NT2/D1 (cell line): ENCODE data around the gene ECM2.

Experiments used
- DNase-seq: peaks from one replicate; pipeline ENCODE4 v3.0.0-alpha.2; 2011; ENCODE audit warnings: low read depth, low spot score
- H3K27me3 ChIP-seq: 2 replicates; pipeline ENCODE4 v1.6.0; 2011; ENCODE audit warnings: mild to moderate bottlenecking; ENCODE audit not compliant: insufficient read length, insufficient read depth
- H3K36me3 ChIP-seq: 2 replicates; pipeline ENCODE4 v1.6.1; 2011; ENCODE audit warnings: mild to moderate bottlenecking, low read length, mixed read lengths; ENCODE audit not compliant: insufficient read depth, insufficient read length
- H3K4me1 ChIP-seq: 2 replicates; pipeline ENCODE4 v1.5.1; 2011; ENCODE audit not compliant: insufficient read depth, insufficient read length
- H3K4me3 ChIP-seq: 2 replicates; pipeline ENCODE4 v1.5.1; 2011; ENCODE audit warnings: low read depth; ENCODE audit not compliant: insufficient read length
- H3K9ac ChIP-seq: 2 replicates; pipeline ENCODE4 v1.6.0; 2011; ENCODE audit warnings: low read depth; ENCODE audit not compliant: insufficient read length
- H3K9me3 ChIP-seq: 2 replicates; pipeline ENCODE4 v1.5.1; 2011; ENCODE audit warnings: mild to moderate bottlenecking, low read length; ENCODE audit not compliant: insufficient read depth
- SUZ12 ChIP-seq: IDR thresholded peaks from 2 replicates; pipeline ENCODE4 v1.6.1; 2011; ENCODE audit not compliant: insufficient read length, insufficient read depth; ENCODE audit errors: extremely low read depth
- YY1 ChIP-seq: IDR thresholded peaks from 2 replicates; pipeline ENCODE4 v1.6.1; 2011; ENCODE audit not compliant: insufficient read length, insufficient read depth
- ZNF274 ChIP-seq: IDR thresholded peaks from 2 replicates; pipeline ENCODE4 v1.6.1; 2011; ENCODE audit warnings: mild to moderate bottlenecking, low read depth, low read length

ECM2 gene

DNA sequence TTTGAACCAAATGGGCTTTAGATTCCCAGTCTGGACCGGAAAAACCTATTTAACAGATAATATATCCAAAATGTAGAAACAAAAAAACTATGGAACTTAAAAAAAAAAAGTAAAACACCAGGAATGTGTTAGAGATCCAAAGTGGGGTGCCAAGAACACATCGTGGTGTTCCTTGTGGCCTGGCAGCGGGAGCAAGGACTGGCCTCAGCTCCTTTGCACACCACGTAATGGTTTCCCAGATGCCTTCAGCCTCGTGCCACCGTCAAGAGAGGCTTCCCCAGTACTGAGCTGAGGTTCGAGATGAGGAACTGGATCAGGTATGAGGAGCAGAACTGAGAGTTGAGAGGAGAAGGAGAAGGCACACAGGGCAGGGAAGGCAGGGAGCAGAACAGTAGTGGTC lies 57.0 kb downstream of the ECM2 start:
- no peaks in the 10 kb centered on the region for H3K36me3 ChIP-seq
- H3K27me3 ChIP-seq, result no peaks in the 10 kb centered on the region
- no peaks in the 10 kb centered on the region for H3K4me1 ChIP-seq
- TF ChIP-seq YY1 (no peak), ZNF274 (no peak), SUZ12 (no peak)
- DNase-seq, result no peak
- H3K9ac ChIP-seq, result no peak overlapping the region
- H3K9me3 ChIP-seq, result no peaks in the 10 kb centered on the region
- H3K4me3 ChIP-seq, result no peak overlapping the region

DNA sequence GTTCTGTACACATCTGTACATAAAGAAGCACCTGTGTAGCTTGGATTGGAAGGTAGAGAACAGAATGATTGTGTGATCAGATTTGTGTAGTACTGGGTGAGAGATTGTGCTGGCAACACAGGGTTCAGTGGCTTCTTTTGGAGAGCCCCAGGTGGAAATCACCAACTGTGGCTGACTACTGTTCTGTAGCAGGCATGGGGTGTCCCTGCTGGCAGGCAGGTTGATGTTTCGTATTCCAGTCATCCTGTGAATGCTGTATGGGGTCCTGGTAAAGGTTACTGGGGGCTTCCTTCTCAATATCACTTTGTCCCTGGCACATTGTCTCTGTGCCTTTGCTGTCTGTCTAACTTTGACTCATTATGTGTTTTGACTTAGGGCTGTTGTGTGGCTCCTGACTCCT lies 58.8 kb downstream of the ECM2 start:
- no peak for DNase-seq
- H3K27me3 ChIP-seq, result no peaks in the 10 kb centered on the region
- no peaks in the 10 kb centered on the region for H3K4me1 ChIP-seq
- H3K4me3 ChIP-seq, result no peak overlapping the region
- no peaks in the 10 kb centered on the region for H3K36me3 ChIP-seq
- no peak overlapping the region for H3K9ac ChIP-seq
- H3K9me3 ChIP-seq, result no peaks in the 10 kb centered on the region
- TF ChIP-seq ZNF274, result no peak
- no peak for TF ChIP-seq SUZ12
- no peak for TF ChIP-seq YY1

DNA sequence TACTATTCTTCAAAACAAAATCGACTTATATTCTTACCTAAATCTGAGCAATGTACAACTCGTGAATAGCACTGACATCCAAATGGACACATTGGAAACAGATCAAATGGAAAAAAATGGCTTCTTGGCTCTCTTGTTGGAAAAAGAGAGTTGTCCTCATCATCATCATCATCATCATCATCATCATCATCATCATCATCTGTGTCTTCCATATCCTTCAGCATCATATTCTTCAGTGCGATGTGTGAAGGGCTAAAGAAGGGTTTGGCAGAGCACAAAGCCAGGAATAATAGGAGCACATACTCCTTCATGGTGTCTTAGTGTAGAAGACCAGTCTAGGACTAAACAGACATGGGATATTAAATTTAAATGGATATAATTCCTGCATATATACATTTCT lies 61.2 kb downstream of the ECM2 start:
- H3K9me3 ChIP-seq, result no peaks in the 10 kb centered on the region
- TF ChIP-seq SUZ12 (no peak), YY1 (no peak), ZNF274 (no peak)
- H3K27me3 ChIP-seq, result no peaks in the 10 kb centered on the region
- no peak overlapping the region for H3K4me3 ChIP-seq
- H3K36me3 ChIP-seq, result no peaks in the 10 kb centered on the region
- DNase-seq, result no peak
- no peaks in the 10 kb centered on the region for H3K4me1 ChIP-seq
- H3K9ac ChIP-seq, result no peak overlapping the region

DNA sequence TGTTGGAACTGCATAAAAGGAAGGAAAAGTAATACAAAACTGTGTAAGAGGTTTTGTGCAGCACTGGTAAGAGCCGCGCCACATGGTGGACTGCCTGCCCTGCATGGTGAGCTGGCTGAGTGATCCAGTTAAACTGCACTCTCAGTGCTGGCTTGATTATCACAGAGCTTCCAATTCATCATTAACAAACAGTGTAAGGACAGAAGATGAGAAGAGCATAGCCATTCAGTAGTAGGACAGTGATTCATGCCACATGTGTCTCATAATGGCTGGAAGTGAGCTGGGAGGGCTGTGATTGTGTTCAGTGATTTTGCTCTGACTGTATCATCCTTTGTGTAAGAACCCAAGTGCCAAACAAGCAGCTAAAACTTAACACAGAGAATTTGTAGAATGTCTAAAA lies 67.6 kb downstream of the ECM2 start:
- H3K36me3 ChIP-seq, result no peaks in the 10 kb centered on the region
- DNase-seq, result no peak
- H3K27me3 ChIP-seq, result no peaks in the 10 kb centered on the region
- no peak overlapping the region for H3K9ac ChIP-seq
- no peaks in the 10 kb centered on the region for H3K4me1 ChIP-seq
- no peaks in the 10 kb centered on the region for H3K9me3 ChIP-seq
- no peak for TF ChIP-seq YY1
- no peak for TF ChIP-seq SUZ12
- TF ChIP-seq ZNF274, result no peak
- H3K4me3 ChIP-seq, result no peak overlapping the region

DNA sequence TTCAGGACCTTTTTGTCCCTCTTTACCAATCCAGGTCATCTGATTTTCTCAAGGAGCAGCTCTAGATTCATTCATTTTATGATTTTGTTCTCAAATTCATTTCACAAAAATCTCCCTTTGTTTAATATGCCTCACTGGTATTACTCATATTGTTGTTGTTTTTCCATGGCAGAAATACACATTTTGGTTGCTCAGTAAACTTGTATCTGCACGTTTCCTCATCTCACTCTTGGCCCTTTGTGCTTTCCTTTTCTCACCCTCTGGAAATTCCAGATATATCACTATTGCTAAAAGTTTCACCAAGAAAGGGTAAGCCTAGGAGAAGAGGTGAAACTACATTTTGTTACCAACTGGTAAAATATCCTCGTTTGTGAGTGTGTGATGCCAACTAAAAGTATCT lies 68.3 kb downstream of the ECM2 start:
- no peak for DNase-seq
- Histone ChIP-seq H3K9me3 (no peaks in the 10 kb centered on the region), H3K27me3 (no peaks in the 10 kb centered on the region), H3K36me3 (no peaks in the 10 kb centered on the region), H3K4me1 (no peaks in the 10 kb centered on the region), H3K4me3 (no peak overlapping the region), H3K9ac (no peak overlapping the region)
- TF ChIP-seq ZNF274, result no peak
- no peak for TF ChIP-seq YY1
- TF ChIP-seq SUZ12, result no peak

DNA sequence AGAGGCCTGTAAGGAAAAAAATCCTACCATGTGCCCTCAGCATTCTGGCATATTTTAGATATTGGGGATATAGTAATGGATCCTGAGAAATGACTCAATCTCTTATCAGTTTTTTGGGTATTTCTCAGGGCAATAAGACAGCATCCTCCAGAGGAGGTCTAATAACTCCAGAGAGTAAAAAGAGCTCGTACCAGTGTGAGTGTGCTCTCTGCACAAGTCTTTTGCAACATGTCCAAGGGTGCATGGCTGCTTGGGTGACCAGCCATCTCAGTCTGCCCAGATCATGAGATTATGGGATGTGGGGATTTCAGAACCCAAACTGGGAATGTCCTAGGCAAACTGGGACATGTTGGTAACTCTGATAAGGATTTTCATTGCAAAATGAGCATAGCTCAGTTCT lies 68.7 kb downstream of the ECM2 start:
- no peak for DNase-seq
- no peaks in the 10 kb centered on the region for H3K9me3 ChIP-seq
- TF ChIP-seq YY1 (no peak), ZNF274 (no peak), SUZ12 (no peak)
- no peaks in the 10 kb centered on the region for H3K4me1 ChIP-seq
- H3K27me3 ChIP-seq, result no peaks in the 10 kb centered on the region
- no peak overlapping the region for H3K4me3 ChIP-seq
- H3K9ac ChIP-seq, result no peak overlapping the region
- no peaks in the 10 kb centered on the region for H3K36me3 ChIP-seq

DNA sequence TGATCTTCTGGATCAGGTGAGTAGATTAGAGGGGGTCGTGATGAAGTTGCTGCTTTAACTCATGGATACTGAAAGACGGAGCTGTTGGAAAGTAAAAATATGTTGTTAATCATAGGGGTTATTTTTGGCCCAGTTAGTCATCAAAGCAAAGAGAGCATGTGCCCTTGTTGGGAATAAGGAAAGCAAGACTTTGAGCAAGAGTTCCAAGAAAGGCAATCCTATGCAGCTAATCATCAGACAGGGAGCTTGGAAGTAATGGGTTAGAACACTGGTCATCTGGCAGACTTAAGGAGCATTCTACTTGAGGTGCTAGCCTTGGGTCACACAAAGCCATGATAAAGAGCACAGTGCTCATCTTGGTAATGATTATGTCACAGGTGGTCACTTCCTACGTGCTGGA lies 71.8 kb downstream of the ECM2 start:
- DNase-seq, result no peak
- no peaks in the 10 kb centered on the region for H3K27me3 ChIP-seq
- no peaks in the 10 kb centered on the region for H3K36me3 ChIP-seq
- TF ChIP-seq YY1 (no peak), ZNF274 (no peak), SUZ12 (no peak)
- no peaks in the 10 kb centered on the region for H3K9me3 ChIP-seq
- H3K4me1 ChIP-seq, result no peaks in the 10 kb centered on the region
- no peak overlapping the region for H3K4me3 ChIP-seq
- H3K9ac ChIP-seq, result no peak overlapping the region

DNA sequence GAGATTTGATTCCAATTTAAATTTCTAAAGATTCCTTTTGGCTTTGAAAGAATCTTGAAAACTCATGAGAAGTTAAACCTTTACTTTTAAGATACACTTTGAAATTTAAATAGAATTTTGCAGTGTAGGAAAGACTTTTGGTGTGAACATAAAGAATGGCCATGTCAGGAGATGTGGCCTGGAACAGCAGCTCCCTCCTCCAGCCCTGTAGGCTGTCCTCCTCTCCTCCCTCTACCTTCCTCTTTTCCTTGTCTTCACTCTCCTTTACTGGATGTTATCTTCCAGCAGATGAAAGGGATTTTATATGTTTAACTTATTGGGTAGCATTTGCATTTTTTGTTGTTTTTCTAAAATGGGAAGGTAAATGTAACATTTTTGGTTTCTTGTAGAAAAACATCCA lies 72.4 kb downstream of the ECM2 start:
- TF ChIP-seq SUZ12, result no peak
- no peak for TF ChIP-seq YY1
- TF ChIP-seq ZNF274, result no peak
- Histone ChIP-seq H3K27me3 (no peaks in the 10 kb centered on the region), H3K4me1 (no peaks in the 10 kb centered on the region), H3K36me3 (no peaks in the 10 kb centered on the region), H3K9me3 (no peaks in the 10 kb centered on the region), H3K9ac (no peak overlapping the region), H3K4me3 (no peak overlapping the region)
- no peak for DNase-seq
